GM18505 (cell line): ENCODE data around the gene VAC14.

Source experiments
- ATAC-seq: cut with Tn5 transposase; IDR thresholded peaks from one replicate; pipeline ENCODE4 v1.9.1; 2021; ENCODE audit not compliant: unreplicated experiment
- POLR2A ChIP-seq: IDR thresholded peaks from 4 replicates; pipeline ENCODE4 v1.6.1; 2011; ENCODE audit warnings: borderline replicate concordance; ENCODE audit not compliant: insufficient read depth, insufficient read length; ENCODE audit errors: extremely low read depth

Gene VAC14

GRCh38 chr16:70687102-70687511 lies 113.9 kb downstream of the VAC14 start:
- no peak for ATAC-seq
- no peak for TF ChIP-seq POLR2A

- TF ChIP-seq POLR2A = no peak
- ATAC-seq = no peak
Observed at GRCh38 chr16:70686376-70687101, 114.4 kb downstream of the VAC14 start.

GRCh38 chr16:70685938-70686375 lies 115.0 kb downstream of the VAC14 start, which contains the start of gene MTSS2:
MTSS2 (minus strand) TSS chr16:70686053; CDS start chr16:70685791, 262 bp downstream.
- TF ChIP-seq POLR2A = no peak
- ATAC-seq = no peak

GRCh38 chr16:70685061-70685937 lies 115.7 kb downstream of the VAC14 start:
- no peak for ATAC-seq
- TF ChIP-seq POLR2A = no peak

- no peak for TF ChIP-seq POLR2A
- ATAC-seq = no peak
Observed at GRCh38 chr16:70684146-70685060, 116.6 kb downstream of the VAC14 start.

GRCh38 chr16:70683146-70683944 lies 117.6 kb downstream of the VAC14 start:
- ATAC-seq = no peak
- no peak for TF ChIP-seq POLR2A

GRCh38 chr16:70682239-70683145 lies 118.5 kb downstream of the VAC14 start:
- ATAC-seq = no peak
- no peak for TF ChIP-seq POLR2A

GRCh38 chr16:70681382-70682238 lies 119.3 kb downstream of the VAC14 start:
- no peak for TF ChIP-seq POLR2A
- ATAC-seq = no peak

- ATAC-seq = no peak
- TF ChIP-seq POLR2A = no peak
Observed at GRCh38 chr16:70680495-70681381, 120.2 kb downstream of the VAC14 start.
